Peyer's patch (tissue), 4 donors: ENCODE measurements around the gene ZNF808. TPM values are rescaled to one million over a fixed set of nuclear protein-coding genes. Genes with fewer than 3 reads are reported as not detected.
"Not testable (repeated sequence)": the region's sequence is repeated elsewhere in the genome, so short reads cannot be mapped to it uniquely, and the experiment has no call there.

Experiments used
- DNase-seq, 3 donors: peaks; one replicate each; pipeline ENCODE4 v3.0.0-alpha.2; 2017 to 2019
- H3K27ac ChIP-seq, 4 donors: fragments of 200-600 bp; sonication (generic); one replicate each; pipeline ENCODE4 v1.5.1; 2016 to 2019
- H3K27me3 ChIP-seq, 2 donors: fragments of 200-600 bp; sonication (generic); one replicate each; pipeline ENCODE4 v1.5.1; 2019
- H3K36me3 ChIP-seq, 3 donors: fragments of 200-600 bp; sonication (generic); one replicate each; pipeline ENCODE4 v1.5.1; 2016 to 2019
- H3K4me1 ChIP-seq, 4 donors: fragments of 200-600 bp; sonication (generic); one replicate each; pipeline ENCODE4 v1.5.1; 2016 to 2019
- H3K4me3 ChIP-seq, 4 donors: fragments of 200-600 bp; sonication (generic); 1 replicate in 3 of 4; 2 replicates in 1 of 4; pipeline ENCODE4 v1.5.1; 2016 to 2019; ENCODE audit warnings: mild to moderate bottlenecking in 1 of 4
- H3K9me3 ChIP-seq, 4 donors: fragments of 200-600 bp; sonication (generic); one replicate each; pipeline ENCODE4 v1.5.1; 2016 to 2019; ENCODE audit warnings: mild to moderate bottlenecking in 1 of 4
- CTCF ChIP-seq, 6 experiments: fragments of 450-650 bp in 4 of 6; fragments of 200-600 bp in 2 of 6; sonication (generic) in 1 of 6; IDR thresholded peaks; one replicate each; pipeline ENCODE4 v1.5.1; 2017 to 2019; ENCODE audit warnings: antibody characterized with exemption in 6 of 6, mild to moderate bottlenecking in 3 of 6, moderate library complexity in 1 of 6
- POLR2A ChIP-seq, 2 donors: fragments of 450-650 bp; IDR thresholded peaks; one replicate each; pipeline ENCODE4 v1.5.1; 2017; ENCODE audit warnings: antibody characterized with exemption in 2 of 2, mild to moderate bottlenecking in 2 of 2, moderate library complexity in 2 of 2
- total RNA-seq, 4 donors: library from RNA; depleted of rRNA; stranded (reverse); fragments of >200 nt; gene quantifications; one replicate each; pipeline ENCODE4 v1.1.0, GENCODE V29; 2016

Gene ZNF808
- total RNA-seq, 4 donors from 2014 or later: 30.5 to 56.9 (median 42.0) TPM

GRCh38 chr19:52554216-52554971 is 26.9 kb downstream of the ZNF808 start:
- H3K4me1 ChIP-seq: no peaks in the 10 kb centered on the region
- H3K36me3 ChIP-seq: peaks cover 0 to 97% (median 11%) of the 10 kb centered on the region in 3 donors
- no peak overlapping the region for H3K27ac ChIP-seq
- peaks cover 0 to 93% (median 28%) of the 10 kb centered on the region in 4 donors for H3K9me3 ChIP-seq
- no peak overlapping the region for H3K4me3 ChIP-seq
- DNase-seq: no peak
- H3K27me3 ChIP-seq: no peaks in the 10 kb centered on the region
- TF ChIP-seq CTCF (IDR thresholded peaks at IDR 0.05) (no peak), POLR2A (IDR thresholded peaks at IDR 0.05) (no peak)

GRCh38 chr19:52557231-52557995 is 29.9 kb downstream of the ZNF808 start:
- no peak for TF ChIP-seq POLR2A (IDR thresholded peaks at IDR 0.05)
- no peak for TF ChIP-seq CTCF (IDR thresholded peaks at IDR 0.05)
- H3K27ac ChIP-seq: no peak overlapping the region
- peaks cover 0 to 94% (median 11%) of the 10 kb centered on the region in 3 donors for H3K36me3 ChIP-seq
- no peak for DNase-seq
- no peaks in the 10 kb centered on the region for H3K27me3 ChIP-seq
- no peak overlapping the region for H3K4me3 ChIP-seq
- no peaks in the 10 kb centered on the region for H3K4me1 ChIP-seq
- H3K9me3 ChIP-seq: peaks cover 0 to 93% (median 30%) of the 10 kb centered on the region in 4 donors

- not testable (repeated sequence) for H3K27ac ChIP-seq, H3K27me3 ChIP-seq, DNase-seq, H3K4me1 ChIP-seq, H3K4me3 ChIP-seq
- Histone ChIP-seq H3K9me3 (peaks cover 0 to 95% (median 26%) of the 10 kb centered on the region in 4 donors), H3K36me3 (peaks cover 0 to 92% (median 3%) of the 10 kb centered on the region in 3 donors)
Measured at GRCh38 chr19:52558732-52559445, 31.4 kb downstream of the ZNF808 start.

- not testable (repeated sequence) for DNase-seq
Measured at GRCh38 chr19:52561611-52562010, 34.1 kb downstream of the ZNF808 start.

GRCh38 chr19:52566121-52566520 is 38.7 kb downstream of the ZNF808 start:
- Histone ChIP-seq H3K36me3 (peaks cover 0 to 37% (median 0%) of the 10 kb centered on the region in 3 donors), H3K27ac (no peak overlapping the region), H3K4me3 (no peak overlapping the region), H3K4me1 (peaks cover 0 to 14% (median 0%) of the 10 kb centered on the region in 4 donors), H3K27me3 (no peaks in the 10 kb centered on the region), H3K9me3 (peaks cover 0 to 48% (median 9%) of the 10 kb centered on the region in 4 donors)
- DNase-seq: no peak
- no peak for TF ChIP-seq CTCF (IDR thresholded peaks at IDR 0.05)
- TF ChIP-seq POLR2A (IDR thresholded peaks at IDR 0.05): no peak

More at GRCh38 chr19:52561611-52562010, 34.1 kb downstream of the ZNF808 start:
- H3K36me3 ChIP-seq: peaks cover 0 to 76% (median 0%) of the 10 kb centered on the region in 3 donors
- H3K4me1 ChIP-seq, H3K27me3 ChIP-seq, H3K27ac ChIP-seq, H3K4me3 ChIP-seq: not testable (repeated sequence)
- peaks cover 0 to 81% (median 18%) of the 10 kb centered on the region in 4 donors for H3K9me3 ChIP-seq

- Histone ChIP-seq H3K4me3 (no peak overlapping the region), H3K27me3 (no peaks in the 10 kb centered on the region), H3K9me3 (peaks cover 0 to 46% (median 8%) of the 10 kb centered on the region in 4 donors), H3K4me1 (peaks cover 0 to 15% (median 0%) of the 10 kb centered on the region in 4 donors), H3K36me3 (peaks cover 0 to 34% (median 0%) of the 10 kb centered on the region in 3 donors), H3K27ac (no peak overlapping the region)
- no peak for TF ChIP-seq CTCF (IDR thresholded peaks at IDR 0.05)
- TF ChIP-seq POLR2A (IDR thresholded peaks at IDR 0.05): no peak
- no peak for DNase-seq
Measured at GRCh38 chr19:52566588-52566987, 39.1 kb downstream of the ZNF808 start.
